Activated CD8-positive, alpha-beta T cell treated with anti-CD3 and anti-CD28 coated beads, Interleukin-2, amount 10 ng/mL, durations not matched to agents 7 days and 5 days (primary cell): ENCODE measurements around the gene FGF18. TPM values are rescaled to one million over a fixed set of nuclear protein-coding genes. Genes with fewer than 3 reads are reported as not detected.
"Not testable (repeated sequence)": the region's sequence is repeated elsewhere in the genome, so short reads cannot be mapped to it uniquely, and the experiment has no call there.

Experiments used
- ATAC-seq: fragments of 150-1000 bp; cut with Tn5 transposase; one replicate; pipeline ENCODE4 v1.10.0; 2021; ENCODE audit warnings: moderate library complexity
- CTCF ChIA-PET: fragments of 350-600 bp; sonication (Branson Sonifier 250); formaldehyde crosslinking; loops from one replicate; lab custom pipeline; 2021; ENCODE audit warnings: antibody characterized with exemption; lab: Charles Lee
- POLR2A ChIA-PET: fragments of 350-600 bp; sonication (Branson Sonifier 250); formaldehyde crosslinking; loops from one replicate; lab custom pipeline; 2021; ENCODE audit warnings: antibody characterized with exemption; lab: Charles Lee
- DNase-seq: peaks from one replicate; pipeline ENCODE4 v3.0.0-alpha.2; 2020
- H3K27ac Mint-ChIP-seq: one replicate; pipeline ENCODE4 v1.8.0; 2021; ENCODE audit warnings: mild to moderate bottlenecking, mixed read lengths
- H3K27me3 Mint-ChIP-seq: one replicate; pipeline ENCODE4 v1.8.0; 2021; ENCODE audit warnings: low read depth, mixed read lengths
- H3K36me3 Mint-ChIP-seq: one replicate; pipeline ENCODE4 v1.8.0; 2021; ENCODE audit warnings: low read depth, mixed read lengths
- H3K4me1 Mint-ChIP-seq: one replicate; pipeline ENCODE4 v1.8.0; 2021; ENCODE audit warnings: low read depth, mixed read lengths
- H3K4me3 Mint-ChIP-seq: one replicate; pipeline ENCODE4 v1.8.0; 2021; ENCODE audit warnings: mild to moderate bottlenecking, mixed read lengths
- H3K9me3 Mint-ChIP-seq: one replicate; pipeline ENCODE4 v1.8.0; 2022; ENCODE audit warnings: mixed read lengths; ENCODE audit not compliant: insufficient read depth
- microRNA-seq: library from miRNA; unstranded; fragments of <30 nt; microRNA quantifications from one replicate; pipeline ENCODE4 v1.2.0, GENCODE V29; 2022
- total RNA-seq, 2 experiments: library from RNA; stranded (reverse); gene quantifications; one replicate each; pipeline ENCODE4 v1.2.3, GENCODE V29; 2021

Gene FGF18
- total RNA-seq, 2 experiments from 2014 or later: not detected

DNA sequence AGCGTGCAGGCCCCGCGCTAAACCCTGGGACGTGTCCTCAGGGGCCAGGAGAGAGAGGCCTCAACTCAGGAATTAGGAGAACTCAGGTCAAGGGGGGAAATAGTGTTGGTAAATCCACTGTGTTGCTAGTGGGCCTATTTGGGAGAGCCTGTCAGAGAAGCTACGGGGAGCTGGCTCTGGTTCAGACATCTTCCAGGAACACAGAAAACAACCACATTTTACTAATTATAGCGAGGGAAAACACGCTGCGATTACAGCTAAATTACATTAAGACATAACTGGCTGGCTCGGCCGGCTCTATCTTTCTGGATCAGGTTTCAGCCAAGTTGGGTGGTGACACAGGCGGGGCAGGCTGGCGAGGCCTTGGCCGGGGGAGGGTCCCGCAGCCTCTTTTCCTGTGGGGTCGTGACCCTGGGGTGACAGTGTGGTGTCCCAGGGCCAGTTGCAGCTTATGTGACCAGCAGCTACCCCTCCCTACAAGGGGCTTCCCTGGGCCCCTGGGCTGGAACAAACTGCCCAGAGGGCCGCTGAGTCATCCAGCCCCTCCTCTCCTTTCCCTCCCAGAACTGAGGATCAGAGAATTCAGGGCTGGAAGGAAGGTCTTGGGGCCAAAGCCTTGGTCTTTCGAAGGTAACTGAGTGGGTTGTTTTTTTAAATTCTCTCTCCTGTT, 75.1 kb downstream of the FGF18 start:
- Mint-ChIP-seq H3K4me1 (no peaks in the 10 kb centered on the region), H3K4me3 (no peak overlapping the region), H3K9me3 (no peaks in the 10 kb centered on the region), H3K27ac (no peak overlapping the region), H3K36me3 (no peaks in the 10 kb centered on the region), H3K27me3 (peaks cover 2% of the 10 kb centered on the region)
- DNase-seq: no peak
- no peak for ATAC-seq
- ChIA-PET CTCF (no interaction called here), POLR2A (no interaction called here)

DNA sequence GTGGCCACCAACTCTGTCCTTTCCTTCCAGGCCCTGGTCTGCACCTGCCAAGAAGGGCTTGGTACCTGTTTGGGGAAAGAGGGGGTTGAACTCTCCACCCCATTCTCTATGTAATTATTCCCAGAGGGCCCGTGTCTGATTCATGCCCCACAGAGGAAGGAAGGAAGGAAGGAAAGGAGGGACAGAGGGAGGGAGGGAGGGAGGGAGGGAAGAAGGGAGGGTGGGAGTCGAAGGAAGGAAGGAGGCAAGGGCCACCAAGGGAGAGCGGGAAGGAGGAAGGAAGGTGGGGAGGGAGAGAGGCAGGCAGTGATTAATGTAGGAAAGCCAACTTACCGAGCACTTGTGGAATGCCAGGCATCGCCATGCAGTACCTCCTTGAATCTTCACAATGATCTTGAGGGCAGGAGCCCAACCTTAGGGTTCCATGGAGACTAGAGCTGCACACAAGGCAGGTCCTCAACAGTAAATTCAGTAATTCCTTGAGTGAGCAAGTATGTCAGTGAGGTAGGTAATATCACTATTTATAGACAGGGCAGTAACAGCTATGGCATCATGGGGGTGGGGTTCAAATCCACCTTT, 75.8 kb downstream of the FGF18 start:
- ChIA-PET CTCF (interaction anchor here (1.0 kb wide), 1 partner anchor 10 kb away, joined by 3 read pairs; no protein-coding TSS in a partner anchor), POLR2A (no interaction called here)
- H3K4me1 Mint-ChIP-seq: no peaks in the 10 kb centered on the region
- no peaks in the 10 kb centered on the region for H3K36me3 Mint-ChIP-seq
- H3K27me3 Mint-ChIP-seq: peaks cover 2% of the 10 kb centered on the region
- no peak overlapping the region for H3K27ac Mint-ChIP-seq
- ATAC-seq: no peak
- H3K9me3 Mint-ChIP-seq: no peaks in the 10 kb centered on the region
- H3K4me3 Mint-ChIP-seq: no peak overlapping the region
- no peak for DNase-seq

DNA sequence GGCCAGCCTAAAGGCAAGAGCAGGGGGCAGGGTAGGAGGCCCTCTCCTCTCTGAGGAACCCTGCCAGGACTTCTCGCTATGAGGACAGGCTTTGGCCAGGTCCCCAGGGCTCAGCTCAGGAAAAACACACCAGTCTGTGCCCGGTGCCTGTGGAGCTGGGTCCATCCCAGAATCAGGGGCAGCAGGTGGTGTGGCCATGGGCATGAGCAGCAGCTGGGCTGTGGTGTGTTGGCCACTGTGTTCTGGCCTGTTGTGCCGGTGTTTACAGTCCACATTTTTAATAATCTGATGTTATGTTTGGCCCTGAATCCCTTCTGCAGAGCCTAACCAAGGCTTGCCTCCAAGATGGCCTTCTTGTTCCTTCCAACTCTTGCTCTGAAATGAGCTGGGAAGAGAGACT, 77.0 kb downstream of the FGF18 start:
- Mint-ChIP-seq H3K36me3 (no peaks in the 10 kb centered on the region), H3K4me3 (no peak overlapping the region), H3K4me1 (no peaks in the 10 kb centered on the region), H3K9me3 (no peaks in the 10 kb centered on the region), H3K27me3 (no peaks in the 10 kb centered on the region), H3K27ac (no peak overlapping the region)
- ChIA-PET POLR2A (no interaction called here), CTCF (interaction anchor here (1.0 kb wide), 1 partner anchor 12 kb away, joined by 3 read pairs; no protein-coding TSS in a partner anchor)
- ATAC-seq (no peak), DNase-seq (no peak)

DNA sequence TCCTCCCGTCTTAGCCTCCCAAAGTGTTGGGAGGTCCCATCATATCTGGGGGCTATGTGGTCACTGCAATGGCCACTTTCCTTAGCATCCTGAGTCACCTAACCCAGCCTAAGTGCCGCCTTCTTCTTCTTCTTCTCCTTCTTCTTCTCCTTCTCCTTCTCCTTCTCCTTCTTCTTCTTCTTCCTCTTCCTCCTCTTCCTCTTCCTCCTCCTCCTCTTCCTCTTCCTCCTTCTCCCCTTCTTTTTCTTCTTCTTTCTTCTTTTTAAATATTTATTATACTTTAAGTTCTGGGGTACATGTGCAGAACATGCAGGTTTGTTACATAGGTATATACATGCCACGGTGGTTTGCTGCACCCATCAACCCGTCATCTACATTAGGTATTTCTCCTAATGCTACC, 78.0 kb downstream of the FGF18 start:
- CTCF ChIA-PET: not testable (repeated sequence)

DNA sequence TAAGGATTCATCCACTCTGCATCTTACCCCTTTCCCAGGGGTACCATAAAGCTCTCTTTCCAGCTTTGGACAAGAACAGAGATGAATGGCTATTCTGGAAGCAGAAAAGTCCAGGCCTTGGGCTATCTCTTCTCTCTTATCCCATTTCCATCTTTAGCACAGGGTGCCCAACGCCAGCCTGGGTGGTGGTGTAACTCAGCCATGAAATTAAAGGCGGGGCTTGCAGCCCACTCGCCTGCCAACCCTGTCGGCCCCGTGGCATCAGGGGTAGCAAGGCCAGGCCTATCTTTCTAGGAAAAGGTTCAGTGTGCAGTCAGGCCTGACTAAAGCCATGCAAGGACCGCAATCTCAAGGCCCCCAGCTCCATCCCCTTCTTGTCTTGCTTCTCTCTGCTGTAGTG, 78.7 kb downstream of the FGF18 start:
- POLR2A ChIA-PET: no interaction called here
- CTCF ChIA-PET: no interaction called here
- ATAC-seq (no peak), DNase-seq (no peak)
- H3K27me3 Mint-ChIP-seq: peaks cover 4% of the 10 kb centered on the region
- no peak overlapping the region for H3K4me3 Mint-ChIP-seq
- no peaks in the 10 kb centered on the region for H3K36me3 Mint-ChIP-seq
- H3K27ac Mint-ChIP-seq: no peak overlapping the region
- no peaks in the 10 kb centered on the region for H3K4me1 Mint-ChIP-seq
- H3K9me3 Mint-ChIP-seq: no peaks in the 10 kb centered on the region

More for the DNA sequence above, 78.0 kb downstream of the FGF18 start:
- POLR2A ChIA-PET, H3K9me3 Mint-ChIP-seq, H3K27me3 Mint-ChIP-seq, ATAC-seq, H3K4me3 Mint-ChIP-seq, H3K27ac Mint-ChIP-seq, H3K36me3 Mint-ChIP-seq, DNase-seq, H3K4me1 Mint-ChIP-seq: not testable (repeated sequence)

DNA sequence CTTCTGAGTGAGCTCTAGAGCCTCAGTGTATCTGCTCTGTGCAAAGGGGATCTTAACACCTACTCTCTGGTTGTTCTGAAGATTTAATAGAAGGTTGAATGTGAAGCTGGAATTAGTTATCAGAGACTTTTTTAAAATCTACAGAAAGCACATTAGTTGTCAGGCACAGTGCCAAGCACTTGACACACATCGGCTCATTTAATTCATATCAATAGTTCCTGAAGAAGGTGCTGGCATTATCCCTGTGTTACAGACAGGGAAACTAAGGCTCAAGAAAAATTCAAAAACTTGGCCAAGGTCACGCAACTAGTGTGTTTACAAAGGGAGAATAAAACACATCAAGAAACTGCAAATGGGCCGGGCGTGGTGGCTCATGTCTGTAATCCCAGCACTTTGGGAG, 80.2 kb downstream of the FGF18 start:
- Mint-ChIP-seq H3K27me3 (peaks cover 4% of the 10 kb centered on the region), H3K4me1 (no peaks in the 10 kb centered on the region), H3K4me3 (no peak overlapping the region), H3K36me3 (no peaks in the 10 kb centered on the region), H3K9me3 (no peaks in the 10 kb centered on the region), H3K27ac (no peak overlapping the region)
- ATAC-seq (no peak), DNase-seq (no peak)
- POLR2A ChIA-PET: no interaction called here
- CTCF ChIA-PET: no interaction called here

DNA sequence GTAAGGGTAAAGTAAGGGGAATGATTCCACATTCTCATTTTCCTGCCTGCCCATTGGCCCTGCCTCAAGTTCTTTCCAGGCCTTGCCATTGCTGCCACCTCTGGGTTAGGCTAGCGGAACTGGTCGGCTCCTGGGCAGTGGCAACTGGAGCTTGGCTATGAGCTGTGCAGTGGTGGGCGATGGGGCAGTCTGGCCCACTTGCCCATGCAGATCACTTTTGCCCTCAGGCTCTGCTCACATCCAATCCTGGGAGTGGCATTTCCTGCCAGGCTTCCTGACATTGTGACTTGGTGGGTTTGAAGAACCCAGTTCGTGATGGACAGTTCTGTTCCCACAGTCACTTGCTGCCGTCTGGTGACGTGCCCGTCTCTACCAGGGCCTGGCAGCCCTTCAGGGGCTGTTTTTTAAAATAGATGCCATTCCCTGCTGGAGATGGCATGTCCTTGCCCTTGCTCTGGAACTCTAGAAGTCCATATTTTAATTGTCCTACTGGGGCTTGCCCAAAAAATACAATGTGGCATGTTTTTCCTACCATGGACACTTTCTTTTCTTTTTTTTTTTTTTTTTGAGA, 86.1 kb downstream of the FGF18 start:
- no peak for ATAC-seq

DNA sequence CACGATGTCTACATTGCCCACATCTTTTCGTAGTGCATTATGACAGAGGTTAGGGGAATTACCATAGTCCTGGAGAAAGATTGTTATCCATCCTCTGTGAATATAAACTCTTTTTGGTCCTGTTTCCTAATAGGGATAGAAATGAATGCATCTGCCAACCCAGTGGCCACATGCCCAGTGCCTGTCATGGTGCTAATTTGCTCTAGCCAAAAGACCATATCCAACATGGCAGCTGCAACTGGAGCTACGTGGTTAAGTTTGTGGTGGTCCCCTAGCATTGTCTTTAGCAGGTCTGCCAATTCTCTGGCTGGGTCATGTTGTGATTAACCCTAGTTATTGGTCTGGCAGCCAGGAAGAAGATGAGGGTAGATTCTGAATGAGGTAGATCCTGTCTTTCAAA, 87.5 kb downstream of the FGF18 start:
- ATAC-seq: no peak
- no peak overlapping the region for H3K4me3 Mint-ChIP-seq
- no peaks in the 10 kb centered on the region for H3K4me1 Mint-ChIP-seq
- H3K9me3 Mint-ChIP-seq: no peaks in the 10 kb centered on the region
- no peaks in the 10 kb centered on the region for H3K36me3 Mint-ChIP-seq
- ChIA-PET CTCF (no interaction called here), POLR2A (no interaction called here)
- no peak for DNase-seq
- no peak overlapping the region for H3K27ac Mint-ChIP-seq
- peaks cover 13% of the 10 kb centered on the region for H3K27me3 Mint-ChIP-seq

More for the DNA sequence above, 86.1 kb downstream of the FGF18 start:
- H3K4me1 Mint-ChIP-seq: no peaks in the 10 kb centered on the region
- POLR2A ChIA-PET: no interaction called here
- CTCF ChIA-PET: no interaction called here
- no peak overlapping the region for H3K4me3 Mint-ChIP-seq
- H3K36me3 Mint-ChIP-seq: no peaks in the 10 kb centered on the region
- DNase-seq: no peak
- H3K27me3 Mint-ChIP-seq: peaks cover 9% of the 10 kb centered on the region
- H3K27ac Mint-ChIP-seq: no peak overlapping the region
- H3K9me3 Mint-ChIP-seq: no peaks in the 10 kb centered on the region

Small RNAs within 50 kb of the gene (microRNA-seq; reads per million reads assigned to microRNA genes)
- not detected for gene MIR3912

Other genes starting within 250 kb of the FGF18 start
- gene TLX3, start 110.4 kb upstream of the FGF18 start, total RNA-seq: not detected
- gene NPM1, start 31.8 kb upstream of the FGF18 start, total RNA-seq: 1,000 to 10,000 TPM; 1,308 to 1,394 TPM